AG04449 (cell line): Measurements from ENCODE around the gene CYREN.

Source experiments
- CTCF ChIA-PET: fragments of 350-600 bp; formaldehyde crosslinking; extraction: SDS; loops from one replicate; lab custom pipeline; 2021; ENCODE audit warnings: antibody characterized with exemption; lab: Yijun Ruan, JAX
- POLR2A ChIA-PET: fragments of 400-600, 350-600 bp; formaldehyde crosslinking; extraction: SDS; loops from one replicate; lab custom pipeline; 2020; ENCODE audit warnings: antibody characterized with exemption, inconsistent platforms; lab: Yijun Ruan, JAX
- DNase-seq: peaks from one replicate; pipeline ENCODE4 v3.0.0-alpha.2; 2010; ENCODE audit warnings: low read depth, low spot score
- H3K4me3 ChIP-seq: 2 replicates; pipeline ENCODE4 v1.5.1; 2011; ENCODE audit warnings: low read depth, mild to moderate bottlenecking, control low read depth, low read length
- TF ChIP-seq, protein P1 (sequence below): IDR thresholded peaks from one replicate; pipeline ENCODE4 v1.5.1; 2011; ENCODE audit warnings: mild to moderate bottlenecking, moderate library complexity, low read length, control low read depth, inconsistent platforms; ENCODE audit not compliant: insufficient read depth; ENCODE audit errors: missing control alignments

CYREN gene

DNA sequence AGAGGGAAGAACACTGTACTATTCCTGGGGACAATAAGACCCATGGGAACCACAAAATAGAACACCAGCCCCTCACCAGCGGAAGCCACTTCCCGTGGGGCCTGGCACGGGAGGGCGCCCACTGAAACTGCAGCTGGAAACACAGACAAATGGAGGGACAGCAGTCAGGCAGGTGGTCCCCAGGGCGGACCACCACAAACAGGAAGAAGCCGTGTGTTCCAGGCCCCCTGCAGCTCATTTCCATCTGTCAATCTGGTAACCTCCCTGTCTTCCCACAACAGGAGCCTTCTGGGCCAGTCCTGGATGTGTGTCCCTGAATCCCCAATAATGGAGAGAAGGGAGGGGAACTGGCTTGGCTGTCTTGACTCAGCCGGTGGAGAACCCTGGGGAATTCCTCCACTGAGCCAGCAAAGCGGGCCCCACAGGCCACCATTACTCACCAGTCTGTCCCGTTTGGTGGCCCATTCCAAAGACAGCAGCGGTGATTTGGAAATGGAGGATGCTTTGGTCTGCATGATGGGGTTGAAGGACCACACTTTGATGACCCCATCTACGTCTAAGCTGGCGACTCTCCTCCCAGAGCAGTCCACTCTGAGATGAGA lies 24.1 kb upstream of the CYREN start:
- ChIA-PET POLR2A (no interaction called here), CTCF (interaction anchor here (0.6 to 1.0 kb wide), 2 partner anchors 13 to 16 kb away, joined by 3 to 4 read pairs; partner anchors contain the start of gene WDR91)

DNA sequence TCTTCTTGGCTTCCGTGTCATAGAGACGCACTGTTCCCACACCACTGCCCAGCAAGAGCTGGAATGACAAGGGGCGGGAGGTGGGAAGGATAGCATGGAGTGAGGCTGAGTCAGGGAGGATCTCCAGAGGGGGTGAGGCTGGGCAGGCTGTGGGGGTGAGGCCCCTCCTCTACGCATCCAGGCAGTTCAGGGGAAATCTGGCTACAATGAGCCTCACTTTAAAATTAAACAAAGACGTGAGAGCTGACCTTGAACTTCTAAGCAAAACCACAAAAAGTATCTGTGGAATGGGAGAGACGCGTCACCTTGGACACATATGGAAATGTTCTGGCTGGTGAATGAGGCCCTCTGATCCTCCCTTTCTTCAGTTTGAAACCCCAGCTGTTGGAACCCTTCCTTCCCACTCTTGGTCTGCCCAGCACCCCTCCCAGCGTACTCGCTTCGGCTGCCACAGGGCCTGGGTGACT lies 23.1 kb upstream of the CYREN start:
- peak overlapping the region; percentile 18 for H3K4me3 ChIP-seq
- ChIA-PET POLR2A (interaction anchor here (0.8 kb wide), 1 partner anchor 11 kb away, joined by 3 read pairs; no protein-coding TSS in a partner anchor), CTCF (interaction anchor here (0.6 to 1.0 kb wide), 3 partner anchors 16 to 23 kb away, joined by 3 to 7 read pairs (median 4); partner anchors contain the start of genes CYREN and WDR91)
- TF ChIP-seq, protein P1, sequence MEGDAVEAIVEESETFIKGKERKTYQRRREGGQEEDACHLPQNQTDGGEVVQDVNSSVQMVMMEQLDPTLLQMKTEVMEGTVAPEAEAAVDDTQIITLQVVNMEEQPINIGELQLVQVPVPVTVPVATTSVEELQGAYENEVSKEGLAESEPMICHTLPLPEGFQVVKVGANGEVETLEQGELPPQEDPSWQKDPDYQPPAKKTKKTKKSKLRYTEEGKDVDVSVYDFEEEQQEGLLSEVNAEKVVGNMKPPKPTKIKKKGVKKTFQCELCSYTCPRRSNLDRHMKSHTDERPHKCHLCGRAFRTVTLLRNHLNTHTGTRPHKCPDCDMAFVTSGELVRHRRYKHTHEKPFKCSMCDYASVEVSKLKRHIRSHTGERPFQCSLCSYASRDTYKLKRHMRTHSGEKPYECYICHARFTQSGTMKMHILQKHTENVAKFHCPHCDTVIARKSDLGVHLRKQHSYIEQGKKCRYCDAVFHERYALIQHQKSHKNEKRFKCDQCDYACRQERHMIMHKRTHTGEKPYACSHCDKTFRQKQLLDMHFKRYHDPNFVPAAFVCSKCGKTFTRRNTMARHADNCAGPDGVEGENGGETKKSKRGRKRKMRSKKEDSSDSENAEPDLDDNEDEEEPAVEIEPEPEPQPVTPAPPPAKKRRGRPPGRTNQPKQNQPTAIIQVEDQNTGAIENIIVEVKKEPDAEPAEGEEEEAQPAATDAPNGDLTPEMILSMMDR = no peak
- peak; percentile 89 for DNase-seq

More for the DNA sequence above, 24.1 kb upstream of the CYREN start:
- DNase-seq = no peak
- TF ChIP-seq, protein P1 = no peak
- H3K4me3 ChIP-seq = no peak overlapping the region

DNA sequence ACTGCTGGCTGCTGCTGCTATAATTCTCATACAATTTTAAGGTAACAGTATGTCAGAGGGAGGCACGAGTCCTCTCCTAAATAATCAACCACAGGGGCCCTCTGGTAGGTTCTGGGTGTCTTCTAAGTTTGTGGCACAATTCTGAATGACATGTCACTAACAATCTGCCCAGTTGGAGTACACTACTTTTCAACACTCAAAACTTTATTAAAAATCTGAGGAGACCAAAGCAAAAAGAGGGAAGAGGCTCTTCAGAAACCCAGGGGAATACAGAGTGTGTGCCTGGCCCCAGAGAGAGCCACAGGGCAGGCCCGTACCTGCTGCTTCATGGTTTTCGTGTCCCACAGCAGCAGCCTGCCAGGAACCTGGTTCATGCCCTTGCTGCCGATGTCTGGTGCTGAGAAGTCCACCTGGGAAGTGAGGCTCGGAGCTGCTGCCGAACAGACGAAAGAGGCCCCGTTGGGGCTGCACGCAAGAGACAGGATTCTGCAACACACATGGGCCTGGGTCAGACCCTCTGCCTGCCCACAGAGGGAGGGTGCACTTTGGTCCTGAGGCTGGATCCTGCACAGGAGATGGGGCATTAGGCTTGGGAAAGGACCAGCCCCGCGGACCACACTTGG lies 22.5 kb upstream of the CYREN start:
- H3K4me3 ChIP-seq = peak overlapping the region; percentile 18
- ChIA-PET CTCF (interaction anchor here (1.0 kb wide), 1 partner anchor 22 kb away, joined by 7 read pairs; the partner anchor contains the start of gene CYREN), POLR2A (no interaction called here)
- DNase-seq = no peak
- TF ChIP-seq, protein P1 = no peak

DNA sequence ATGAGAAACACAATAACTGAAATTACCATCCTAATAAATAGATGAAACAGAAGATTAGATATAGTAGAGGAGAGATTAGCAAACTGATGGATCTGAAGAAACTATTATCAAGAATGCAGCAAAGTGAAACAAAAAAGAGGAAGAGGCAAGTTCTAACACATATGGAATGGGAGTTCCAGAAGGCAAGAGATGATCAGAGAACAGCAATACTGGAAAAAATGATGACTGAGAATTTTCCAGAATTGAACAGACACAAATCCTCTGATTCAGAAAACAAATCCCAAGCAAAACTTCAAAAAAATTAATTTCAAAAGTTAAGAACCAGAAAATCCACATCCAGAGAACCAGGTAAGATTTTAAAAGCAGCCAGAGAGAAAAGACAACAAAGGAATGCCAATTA lies 20.2 kb upstream of the CYREN start:
- CTCF ChIA-PET = interaction anchor here (1.1 to 4.4 kb wide), 4 partner anchors 9 to 20 kb away, joined by 3 to 25 read pairs (median 4); partner anchors contain the start of gene CYREN
- TF ChIP-seq, protein P1 = no peak
- POLR2A ChIA-PET = no interaction called here
- DNase-seq = no peak
- no peak overlapping the region for H3K4me3 ChIP-seq

DNA sequence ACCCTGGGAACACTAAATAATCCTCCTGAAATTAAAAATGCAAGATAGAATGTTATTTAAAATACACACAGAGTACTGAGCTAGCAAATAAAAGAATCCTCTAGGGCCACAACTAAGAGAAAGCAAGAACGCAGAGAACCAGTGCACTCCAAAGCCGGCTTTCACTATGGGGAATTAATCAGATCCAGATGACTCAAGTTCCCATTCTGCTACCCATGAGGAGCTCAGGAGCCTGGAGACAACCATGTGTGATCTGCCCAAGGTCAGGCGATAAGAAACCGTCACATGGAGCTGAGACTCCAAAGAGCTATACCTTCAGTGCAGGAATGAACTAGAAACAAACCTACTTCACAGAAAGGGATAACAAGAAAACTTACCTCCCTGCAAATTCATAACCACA lies 19.5 kb upstream of the CYREN start:
- H3K4me3 ChIP-seq = no peak overlapping the region
- DNase-seq = no peak
- ChIA-PET CTCF (interaction anchor here (1.2 to 4.4 kb wide), 3 partner anchors 8 to 19 kb away, joined by 3 to 25 read pairs (median 4); partner anchors contain the start of gene CYREN), POLR2A (no interaction called here)
- TF ChIP-seq, protein P1 = no peak

DNA sequence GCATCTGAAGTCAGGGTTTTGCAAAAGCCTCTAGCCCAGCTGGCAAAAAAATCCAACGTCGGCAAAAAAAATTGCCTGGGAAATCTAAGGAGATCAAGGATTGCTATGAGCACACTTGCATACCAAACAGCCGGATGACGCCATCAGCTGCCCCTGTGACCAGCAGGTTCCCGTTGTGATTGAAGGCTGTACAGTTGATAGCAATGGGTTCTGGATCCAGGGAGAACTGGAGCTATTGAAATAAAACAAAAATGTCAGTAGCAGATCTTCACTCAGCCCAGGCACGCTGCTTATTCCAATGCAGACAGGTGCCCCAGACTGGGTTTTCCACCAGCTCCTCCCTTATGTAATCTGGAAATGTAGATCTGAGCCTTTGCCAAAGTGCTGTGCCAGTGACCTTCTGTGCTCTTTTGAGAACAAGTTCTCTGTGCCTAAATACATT lies 18.7 kb upstream of the CYREN start:
- no peak for DNase-seq
- CTCF ChIA-PET = interaction anchor here (0.9 to 4.4 kb wide), 3 partner anchors 8 to 18 kb away, joined by 3 to 25 read pairs (median 4); partner anchors contain the start of gene CYREN
- TF ChIP-seq, protein P1 = no peak
- no peak overlapping the region for H3K4me3 ChIP-seq
- POLR2A ChIA-PET = interaction anchor here (0.5 kb wide), 1 partner anchor 18 kb away, joined by 3 read pairs; no protein-coding TSS in a partner anchor
